H1 (cell line): ENCODE data around the gene CABP4. TPM values are rescaled to one million over a fixed set of nuclear protein-coding genes. Genes with fewer than 3 reads are reported as not detected.

Source experiments
- ATF3 ChIP-seq: IDR thresholded peaks from 2 replicates; pipeline ENCODE4 v1.6.1; 2011; ENCODE audit warnings: low read depth, mild to moderate bottlenecking, low read length; ENCODE audit not compliant: insufficient read depth
- BACH1 ChIP-seq: IDR thresholded peaks from 2 replicates; pipeline ENCODE4 v1.6.1; 2012; ENCODE audit warnings: low read length, improper control_type of control experiment
- CBX5 ChIP-seq: fragments of 300-800, 300-1000 bp; sonication (generic); IDR thresholded peaks from 2 replicates; pipeline ENCODE4 v1.7.1; 2016; ENCODE audit warnings: antibody characterized with exemption, low read length, low read depth
- CBX8 ChIP-seq: fragments of 300-800, 300-1000 bp; sonication (generic); IDR thresholded peaks from 2 replicates; pipeline ENCODE4 v1.7.1; 2016; ENCODE audit warnings: low read depth, low read length, borderline replicate concordance
- CTBP2 ChIP-seq: IDR thresholded peaks from 2 replicates; pipeline ENCODE4 v1.7.0; 2011; ENCODE audit warnings: borderline replicate concordance, mild to moderate bottlenecking, moderate library complexity, mixed read lengths, low read length; ENCODE audit not compliant: insufficient read depth, insufficient read length
- EZH2 ChIP-seq: fragments of 200-600 bp; sonication (generic); IDR thresholded peaks from 2 replicates; pipeline ENCODE4 v1.7.1; 2012; ENCODE audit warnings: low read depth, mild to moderate bottlenecking, moderate library complexity, low read length, inconsistent platforms; ENCODE audit not compliant: severe bottlenecking
- GTF2F1 ChIP-seq: IDR thresholded peaks from 2 replicates; pipeline ENCODE4 v1.6.1; 2012; ENCODE audit warnings: low read depth, low read length, improper control_type of control experiment, borderline replicate concordance
- HDAC6 ChIP-seq: IDR thresholded peaks from one replicate; pipeline ENCODE4 v1.7.1; 2012; ENCODE audit warnings: low read depth, mild to moderate bottlenecking, inconsistent platforms, low read length, moderate library complexity
- KDM1A ChIP-seq: fragments of 200-600, 300-600 bp; sonication (generic); IDR thresholded peaks from 2 replicates; pipeline ENCODE4 v1.7.1; 2016; ENCODE audit warnings: mild to moderate bottlenecking, low read length, borderline replicate concordance
- MAFK ChIP-seq: IDR thresholded peaks from 2 replicates; pipeline ENCODE4 v1.6.1; 2012; ENCODE audit warnings: low read depth, mild to moderate bottlenecking, improper control_type of control experiment, low read length
- NRF1 ChIP-seq: IDR thresholded peaks from 2 replicates; pipeline ENCODE4 v1.6.1; 2011; ENCODE audit warnings: mild to moderate bottlenecking, low read depth, low read length, improper control_type of control experiment
- POLR2AphosphoS5 ChIP-seq: IDR thresholded peaks from 2 replicates; pipeline ENCODE4 v1.6.1; 2011; ENCODE audit warnings: low read depth, low read length
- RNF2 ChIP-seq: fragments of 200-900, 300-1000 bp; sonication (generic); IDR thresholded peaks from 2 replicates; pipeline ENCODE4 v1.7.1; 2016; ENCODE audit warnings: borderline replicate concordance, low read depth, mild to moderate bottlenecking, antibody characterized with exemption, low read length; ENCODE audit not compliant: poor library complexity, severe bottlenecking; ENCODE audit errors: missing control alignments
- SIRT6 ChIP-seq: IDR thresholded peaks from one replicate; pipeline ENCODE4 v1.7.1; 2012; ENCODE audit warnings: low read length, inconsistent platforms
- SIX5 ChIP-seq: IDR thresholded peaks from 2 replicates; pipeline ENCODE4 v1.6.1; 2011; ENCODE audit warnings: mild to moderate bottlenecking, low read depth, low read length
- SP1 ChIP-seq: IDR thresholded peaks from 2 replicates; pipeline ENCODE4 v1.6.1; 2011; ENCODE audit warnings: low read depth, low read length
- TAF7 ChIP-seq: optimal IDR thresholded peaks from 2 replicates; pipeline ENCODE3; 2011; ENCODE audit warnings: low read depth, mild to moderate bottlenecking, inconsistent platforms, low read length, moderate library complexity, borderline replicate concordance
- TCF12 ChIP-seq: IDR thresholded peaks from 2 replicates; pipeline ENCODE4 v1.6.1; 2011; ENCODE audit warnings: low read depth, mild to moderate bottlenecking, low read length
- YY1 ChIP-seq: IDR thresholded peaks from 2 replicates; pipeline ENCODE4 v1.6.1; 2011; ENCODE audit warnings: low read depth, mild to moderate bottlenecking, low read length
- polyA plus RNA-seq, 7 experiments: library from polyadenylated mRNA; depleted of rRNA in 3 of 7; stranded (reverse) in 5 of 7; unstranded in 2 of 7; fragments of >200 nt in 5 of 7; fragments of 200-250 nt in 2 of 7; gene quantifications; 1 replicate in 5 of 7; 2 replicates in 1 of 7; 4 replicates in 1 of 7; pipeline versions ENCODE4 v1.2.1 to v1.2.3, GENCODE V29; 2011 to 2013; ENCODE audit warnings: missing spikeins in 2 of 7, mixed read lengths in 2 of 7
- total RNA-seq: library from RNA; stranded (reverse); fragmentation: NEBNext Ultra II Directional; extraction: Animal tissue kit (Norgen Biotek cat#: 25700); gene quantifications from 2 replicates; pipeline ENCODE4 v1.2.1, GENCODE V29; 2021
- TF ChIP-seq, protein P1 (sequence below): IDR thresholded peaks from 2 replicates; pipeline ENCODE4 v1.6.1; 2012; ENCODE audit warnings: low read length, inconsistent platforms
- TF ChIP-seq, protein P2 (sequence below): IDR thresholded peaks from 2 replicates; pipeline ENCODE4 v1.6.1; 2011; ENCODE audit warnings: low read length, improper control_type of control experiment

The CABP4 gene
- total and polyA plus RNA-seq, 2 of the 8 experiments (the other 6 are each of a cell fraction or from before 2014, with no cell fraction given) = not detected

- TF ChIP-seq, protein P1, sequence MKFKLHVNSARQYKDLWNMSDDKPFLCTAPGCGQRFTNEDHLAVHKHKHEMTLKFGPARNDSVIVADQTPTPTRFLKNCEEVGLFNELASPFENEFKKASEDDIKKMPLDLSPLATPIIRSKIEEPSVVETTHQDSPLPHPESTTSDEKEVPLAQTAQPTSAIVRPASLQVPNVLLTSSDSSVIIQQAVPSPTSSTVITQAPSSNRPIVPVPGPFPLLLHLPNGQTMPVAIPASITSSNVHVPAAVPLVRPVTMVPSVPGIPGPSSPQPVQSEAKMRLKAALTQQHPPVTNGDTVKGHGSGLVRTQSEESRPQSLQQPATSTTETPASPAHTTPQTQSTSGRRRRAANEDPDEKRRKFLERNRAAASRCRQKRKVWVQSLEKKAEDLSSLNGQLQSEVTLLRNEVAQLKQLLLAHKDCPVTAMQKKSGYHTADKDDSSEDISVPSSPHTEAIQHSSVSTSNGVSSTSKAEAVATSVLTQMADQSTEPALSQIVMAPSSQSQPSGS = no peak
- TF ChIP-seq CBX8 (no peak), POLR2AphosphoS5 (peak; percentile 72), BACH1 (peak; percentile 68), YY1 (peak; percentile 91), TCF12 (no peak), GTF2F1 (no peak), CBX5 (no peak), HDAC6 (no peak), CTBP2 (no peak), KDM1A (no peak), ATF3 (no peak), TAF7 (peak; percentile 72), SIX5 (no peak), NRF1 (no peak), SP1 (peak; percentile 88), MAFK (no peak), SIRT6 (no peak), RNF2 (no peak), EZH2 (no peak)
- TF ChIP-seq, protein P2, sequence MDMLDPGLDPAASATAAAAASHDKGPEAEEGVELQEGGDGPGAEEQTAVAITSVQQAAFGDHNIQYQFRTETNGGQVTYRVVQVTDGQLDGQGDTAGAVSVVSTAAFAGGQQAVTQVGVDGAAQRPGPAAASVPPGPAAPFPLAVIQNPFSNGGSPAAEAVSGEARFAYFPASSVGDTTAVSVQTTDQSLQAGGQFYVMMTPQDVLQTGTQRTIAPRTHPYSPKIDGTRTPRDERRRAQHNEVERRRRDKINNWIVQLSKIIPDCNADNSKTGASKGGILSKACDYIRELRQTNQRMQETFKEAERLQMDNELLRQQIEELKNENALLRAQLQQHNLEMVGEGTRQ = peak; percentile 38; the same call in 1 of the 2 replicates
These were observed 13.8 kb downstream of the CABP4 start, which contains the start of gene TMEM134 (continued) for GRCh38 chr11:67468759-67469507.
